GM10847 (cell line): ENCODE measurements around the gene ZNF316.
A peak's percentile ranks its signal among the peaks of the same experiment; 100 is the strongest.

ENCODE experiments used
- POLR2A ChIP-seq: IDR thresholded peaks from 2 replicates; pipeline ENCODE4 v1.6.1; 2011; ENCODE audit not compliant: insufficient read length; ENCODE audit errors: extremely low read depth

ZNF316 gene

GRCh38 chr7:6636741-6637543, at the start of gene ZNF316:
ZNF316 (plus strand) TSS chr7:6637318; CDS start chr7:6642410, 5,092 bp downstream.
- TF ChIP-seq POLR2A = peak; percentile 43

- TF ChIP-seq POLR2A = no peak
These were observed 48.6 kb upstream of the ZNF316 start for GRCh38 chr7:6588566-6588965.

- TF ChIP-seq POLR2A = no peak
These were observed 47.8 kb upstream of the ZNF316 start for GRCh38 chr7:6589151-6589828.

GRCh38 chr7:6589829-6590644, 47.1 kb upstream of the ZNF316 start, which contains the start of gene INTS15:
INTS15 (plus strand) TSS chr7:6590021; CDS start chr7:6590284, 263 bp downstream.
- peak; percentile 94 for TF ChIP-seq POLR2A

- TF ChIP-seq POLR2A = no peak
These were observed 46.4 kb upstream of the ZNF316 start for GRCh38 chr7:6590645-6591110.

GRCh38 chr7:6600093-6600492, 37.0 kb upstream of the ZNF316 start:
- TF ChIP-seq POLR2A = no peak

GRCh38 chr7:6604458-6604857, 32.7 kb upstream of the ZNF316 start:
- TF ChIP-seq POLR2A = no peak

- TF ChIP-seq POLR2A = no peak
These were observed 30.1 kb upstream of the ZNF316 start for GRCh38 chr7:6606866-6607583.

GRCh38 chr7:6607651-6608051, 29.5 kb upstream of the ZNF316 start:
- no peak for TF ChIP-seq POLR2A

GRCh38 chr7:6608081-6608480, 29.0 kb upstream of the ZNF316 start:
- TF ChIP-seq POLR2A = no peak

- TF ChIP-seq POLR2A = no peak
These were observed 28.3 kb upstream of the ZNF316 start for GRCh38 chr7:6608794-6609193.

- TF ChIP-seq POLR2A = no peak
These were observed 24.3 kb upstream of the ZNF316 start for GRCh38 chr7:6612819-6613218.

GRCh38 chr7:6613706-6614105, 23.4 kb upstream of the ZNF316 start:
- no peak for TF ChIP-seq POLR2A

- no peak for TF ChIP-seq POLR2A
These were observed 22.0 kb upstream of the ZNF316 start, which contains the start of gene ZNF853 for GRCh38 chr7:6614953-6615722. ZNF853 (plus strand) TSS chr7:6615610; CDS start chr7:6616175, 565 bp downstream.
